Right renal cortex interstitium (tissue), 3 donors: ENCODE results near the gene ADARB2. TPM values are rescaled to one million over a fixed set of nuclear protein-coding genes. Genes with fewer than 3 reads are reported as not detected.

ENCODE experiments used
- DNase-seq, 3 donors: peaks; one replicate each; pipeline ENCODE4 v3.0.0-alpha.2; 2013; ENCODE audit warnings: low read depth in 3 of 3, low spot score in 2 of 3
- polyA plus RNA-seq, 3 donors: library from polyadenylated mRNA; unstranded; fragments of 120-200 nt; gene quantifications; one replicate each; pipeline ENCODE4 v1.2.1, GENCODE V29; 2013; ENCODE audit not compliant: insufficient read length in 3 of 3

Gene ADARB2
- polyA plus RNA-seq, 3 donors, result 0.87 to 1.4 (median 1.4) TPM

- no peak for DNase-seq
Observed at GRCh38 chr10:1205450-1206030, 531.8 kb downstream of the ADARB2 start.

DNA sequence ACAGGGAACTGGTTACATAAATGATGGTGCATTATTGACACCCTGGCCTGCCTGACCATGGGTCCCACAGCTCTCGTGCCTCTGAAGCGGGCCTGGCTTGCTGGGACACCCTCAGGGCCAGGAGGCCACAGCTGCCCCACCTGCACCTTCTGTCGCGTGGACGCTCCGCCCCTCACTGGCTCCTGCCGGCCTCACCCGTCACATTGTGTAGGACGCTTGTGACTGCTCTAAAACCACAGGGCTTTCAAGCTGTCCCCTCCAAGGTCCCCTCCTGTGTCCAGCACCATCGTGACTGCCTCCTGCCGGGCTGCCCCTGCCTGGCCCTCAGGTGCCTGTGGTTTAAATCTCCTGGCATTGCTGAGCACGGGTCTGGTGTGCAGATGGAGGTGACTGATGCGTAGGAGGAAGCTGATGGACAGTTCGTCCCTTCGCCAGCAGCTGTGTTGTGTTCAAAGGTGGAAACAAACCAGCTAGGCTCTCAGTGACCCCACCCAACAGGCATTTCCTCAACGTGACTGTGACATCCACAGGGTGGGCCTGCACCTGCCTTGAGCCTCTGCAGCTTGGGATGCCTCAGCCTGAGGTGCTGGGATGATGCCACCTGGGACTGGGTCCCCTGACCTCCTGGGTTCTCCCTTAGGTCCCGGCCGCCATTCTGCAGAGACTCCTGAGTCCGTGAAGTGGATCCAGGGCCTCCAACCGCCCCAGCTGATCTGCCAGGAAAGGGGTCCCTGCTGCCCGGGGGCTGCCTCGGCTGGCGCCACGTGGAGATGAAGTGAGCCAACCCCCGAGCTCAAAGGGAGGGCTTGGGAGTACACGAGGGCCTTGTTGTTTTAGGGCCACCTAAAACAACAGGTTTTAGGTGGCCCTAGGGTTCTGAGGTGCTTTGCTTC is 532.6 kb downstream of the ADARB2 start:
- no peak for DNase-seq

- DNase-seq, result no peak
Observed at GRCh38 chr10:1203704-1204103, 533.6 kb downstream of the ADARB2 start.

GRCh38 chr10:1203216-1203615 is 534.1 kb downstream of the ADARB2 start:
- no peak for DNase-seq

GRCh38 chr10:1202343-1202742 is 535.0 kb downstream of the ADARB2 start:
- no peak for DNase-seq

DNA sequence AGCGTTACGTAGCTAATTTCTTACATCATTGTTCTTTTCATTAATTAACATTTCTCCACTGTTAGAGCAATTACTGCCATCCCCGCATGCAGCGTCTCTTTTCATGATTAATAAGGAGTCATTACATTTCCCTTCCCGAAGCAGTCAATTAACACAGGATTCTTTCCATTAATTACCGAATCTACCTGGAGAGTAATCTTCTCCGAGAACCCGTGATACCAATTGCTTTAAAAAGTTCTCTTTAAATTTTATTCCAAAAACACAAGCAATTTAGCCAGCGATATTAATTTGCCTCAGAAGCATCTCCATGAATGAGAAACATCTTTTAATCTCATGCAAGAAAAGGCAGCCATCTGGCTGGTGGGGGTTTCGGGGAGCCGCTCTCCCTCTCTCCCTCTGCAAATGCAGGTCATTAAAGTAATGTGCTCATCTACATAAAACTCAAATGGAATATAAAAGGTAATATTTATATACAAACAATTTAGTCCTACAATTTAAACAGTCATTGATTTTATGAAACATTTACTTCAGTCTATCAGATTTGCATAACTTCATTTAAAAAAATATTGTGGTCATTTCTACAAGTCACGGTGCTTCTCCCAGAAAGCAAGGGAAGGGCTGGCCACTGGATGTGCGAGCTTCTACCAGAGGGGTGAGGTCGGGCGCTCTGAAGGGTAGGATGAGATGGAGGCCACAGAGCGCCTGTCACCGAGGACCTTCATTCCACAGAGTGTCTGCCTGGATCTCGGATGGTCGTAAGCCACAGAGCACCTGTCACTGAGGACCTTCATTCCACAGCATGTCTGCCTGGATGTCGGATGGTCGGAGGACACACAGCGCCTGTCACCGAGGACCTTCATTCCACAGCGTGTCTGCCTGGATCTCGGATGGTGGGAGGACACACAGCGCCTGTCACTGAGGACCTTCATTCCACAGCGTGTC is 536.2 kb downstream of the ADARB2 start:
- DNase-seq, result no peak

DNA sequence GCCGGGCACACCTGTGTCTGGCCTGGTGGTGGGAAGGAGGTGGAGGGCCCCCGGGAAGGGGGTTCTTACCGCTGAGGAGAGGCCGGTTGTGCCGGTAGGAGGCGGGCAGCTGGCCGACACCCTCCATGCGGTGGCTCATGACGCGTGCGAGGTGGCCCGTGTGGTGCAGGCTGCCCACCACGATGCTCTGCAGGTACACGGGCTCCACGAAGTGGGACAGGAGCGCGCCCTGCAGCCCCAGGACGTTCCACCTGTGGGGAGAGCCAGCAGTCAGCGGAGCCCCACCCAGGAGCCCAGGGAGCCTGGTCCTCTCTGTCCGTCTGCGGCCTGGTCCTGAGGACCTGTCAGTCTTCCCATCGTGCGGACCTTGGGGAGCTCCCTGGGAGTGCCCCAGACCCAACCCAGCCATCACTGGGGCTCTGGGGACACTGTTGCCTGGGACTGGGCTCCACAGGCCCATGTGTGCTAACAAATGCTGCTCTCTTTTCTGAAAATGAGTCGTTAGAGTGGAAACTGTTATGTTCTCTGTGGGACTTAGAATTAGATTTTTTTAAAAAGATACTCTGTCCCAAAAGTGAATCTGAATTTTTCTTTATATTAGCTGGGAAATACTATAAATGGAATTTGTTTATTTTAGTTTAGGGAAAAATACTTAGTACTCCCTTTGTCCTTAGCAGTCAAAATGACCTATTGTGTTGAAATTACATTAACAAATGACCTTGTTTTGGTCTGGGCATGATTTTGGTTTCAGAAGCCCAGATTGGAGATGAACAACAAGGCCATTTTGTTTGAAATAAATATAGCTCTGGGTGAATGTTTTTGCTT is 537.2 kb downstream of the ADARB2 start:
- DNase-seq, result no peak

DNA sequence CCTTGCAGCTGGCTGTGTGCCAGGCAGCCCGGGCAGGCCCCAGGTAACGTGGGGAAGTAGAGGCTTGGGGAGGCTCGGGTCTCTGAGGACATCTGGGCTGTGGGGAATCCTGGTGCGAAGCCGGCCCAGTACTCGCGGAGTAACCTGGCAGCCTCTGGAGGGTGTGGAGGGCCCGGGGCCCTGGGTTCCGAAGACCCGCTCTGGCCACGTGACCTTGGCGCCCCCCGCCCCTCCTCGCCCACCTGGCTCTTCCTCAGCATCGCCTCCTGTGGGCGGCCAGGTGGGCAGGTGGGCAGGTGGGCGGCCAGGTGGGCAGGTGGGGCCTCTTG is 538.0 kb downstream of the ADARB2 start:
- DNase-seq, result no peak

- no peak for DNase-seq
Observed at GRCh38 chr10:1198453-1199344, 538.6 kb downstream of the ADARB2 start.

- DNase-seq, result peak in 1 of 3 donors; percentile 5
Observed at GRCh38 chr10:1197384-1197783, 539.9 kb downstream of the ADARB2 start.

DNA sequence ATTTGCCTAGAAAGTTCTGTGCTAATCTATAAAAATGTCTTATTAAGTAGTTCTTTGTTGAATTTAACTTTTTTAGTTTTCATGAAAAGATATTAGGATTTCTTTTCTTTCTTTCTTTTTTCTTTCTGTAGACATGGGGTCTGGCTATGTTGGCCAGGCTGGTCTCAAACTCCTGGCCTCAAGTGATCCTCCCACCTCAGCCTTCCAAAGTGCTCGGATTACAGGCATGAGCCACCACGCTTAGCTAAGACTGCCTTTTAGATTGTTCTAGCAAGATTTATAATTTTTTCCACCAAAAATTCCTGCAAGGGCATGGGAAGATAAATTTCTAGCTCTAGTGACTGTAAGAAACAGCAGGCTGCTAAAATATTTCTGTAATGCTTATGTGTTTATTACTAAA is 540.7 kb downstream of the ADARB2 start:
- DNase-seq, result no peak

- no peak for DNase-seq
Observed at GRCh38 chr10:1195828-1196227, 541.5 kb downstream of the ADARB2 start.

GRCh38 chr10:1194161-1194560 is 543.2 kb downstream of the ADARB2 start:
- no peak for DNase-seq

- DNase-seq, result no peak
Observed at GRCh38 chr10:1193561-1193960, 543.8 kb downstream of the ADARB2 start.

DNA sequence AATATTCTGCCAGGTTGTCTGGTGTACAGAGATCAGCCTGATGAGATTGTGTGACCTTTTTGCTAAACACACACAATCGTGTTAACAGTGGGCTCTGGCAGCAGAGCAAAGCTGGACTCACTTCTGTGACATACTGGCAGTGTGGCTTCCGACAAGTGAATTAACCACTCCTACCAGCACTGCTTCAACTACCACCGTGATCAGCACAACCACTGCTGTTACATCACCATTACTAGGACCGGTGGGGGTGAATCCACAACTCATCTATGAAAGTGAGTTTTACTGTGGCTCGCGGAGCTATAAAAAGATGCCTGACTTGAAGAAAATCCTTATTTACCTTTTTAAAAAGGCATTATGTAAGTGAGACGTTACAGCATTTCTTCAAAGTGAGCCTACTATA is 545.6 kb downstream of the ADARB2 start:
- no peak for DNase-seq

DNA sequence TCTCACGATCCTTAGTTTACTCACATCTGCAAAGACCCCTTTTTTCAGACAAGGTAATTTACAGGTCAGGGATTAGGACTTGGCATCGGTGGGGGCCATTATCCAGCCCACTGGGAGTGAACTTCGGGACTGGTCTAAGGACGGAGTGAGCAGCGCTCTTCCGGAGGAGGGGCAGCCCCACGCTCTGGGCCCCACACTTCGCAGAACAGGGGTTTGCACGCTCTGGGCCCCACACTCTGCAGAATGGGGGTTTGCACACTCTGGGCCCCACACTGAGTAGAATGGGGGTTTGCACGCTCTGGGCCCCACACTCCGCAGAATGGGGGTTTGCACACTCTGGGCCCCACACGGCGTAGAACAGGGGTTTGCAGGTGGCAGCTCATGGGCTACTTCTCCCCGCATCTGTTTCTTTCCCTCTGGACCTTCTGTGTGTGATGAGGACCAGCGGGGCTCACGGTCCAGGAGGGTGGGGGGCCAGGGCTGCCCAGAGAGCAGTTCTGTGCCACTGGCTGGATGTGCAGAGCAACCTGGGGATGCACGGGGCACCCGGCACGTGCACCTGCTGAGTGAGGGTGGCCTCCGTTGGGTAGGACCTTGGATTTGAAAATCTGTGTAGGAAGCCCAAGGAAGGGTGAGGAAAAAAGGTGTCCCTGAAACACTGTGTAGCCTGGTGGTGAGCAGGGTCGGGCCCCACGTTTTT is 546.4 kb downstream of the ADARB2 start:
- DNase-seq, result no peak

DNA sequence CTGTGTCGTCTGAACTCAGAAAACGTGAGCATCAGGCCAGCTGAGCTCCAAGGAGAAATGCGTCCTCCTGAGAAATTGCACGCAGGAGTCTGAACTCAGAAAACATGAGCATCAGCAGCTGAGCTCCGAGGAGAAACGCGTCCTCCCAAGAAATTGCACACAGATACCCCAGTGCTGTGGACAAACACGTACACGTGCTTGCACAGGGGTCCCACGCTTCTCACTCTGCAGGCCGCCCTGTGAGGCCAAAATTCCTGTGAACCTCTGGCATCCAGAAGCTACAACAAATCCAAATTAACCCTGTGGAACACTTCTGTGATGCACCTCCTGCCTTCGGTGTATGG is 547.3 kb downstream of the ADARB2 start:
- no peak for DNase-seq

DNA sequence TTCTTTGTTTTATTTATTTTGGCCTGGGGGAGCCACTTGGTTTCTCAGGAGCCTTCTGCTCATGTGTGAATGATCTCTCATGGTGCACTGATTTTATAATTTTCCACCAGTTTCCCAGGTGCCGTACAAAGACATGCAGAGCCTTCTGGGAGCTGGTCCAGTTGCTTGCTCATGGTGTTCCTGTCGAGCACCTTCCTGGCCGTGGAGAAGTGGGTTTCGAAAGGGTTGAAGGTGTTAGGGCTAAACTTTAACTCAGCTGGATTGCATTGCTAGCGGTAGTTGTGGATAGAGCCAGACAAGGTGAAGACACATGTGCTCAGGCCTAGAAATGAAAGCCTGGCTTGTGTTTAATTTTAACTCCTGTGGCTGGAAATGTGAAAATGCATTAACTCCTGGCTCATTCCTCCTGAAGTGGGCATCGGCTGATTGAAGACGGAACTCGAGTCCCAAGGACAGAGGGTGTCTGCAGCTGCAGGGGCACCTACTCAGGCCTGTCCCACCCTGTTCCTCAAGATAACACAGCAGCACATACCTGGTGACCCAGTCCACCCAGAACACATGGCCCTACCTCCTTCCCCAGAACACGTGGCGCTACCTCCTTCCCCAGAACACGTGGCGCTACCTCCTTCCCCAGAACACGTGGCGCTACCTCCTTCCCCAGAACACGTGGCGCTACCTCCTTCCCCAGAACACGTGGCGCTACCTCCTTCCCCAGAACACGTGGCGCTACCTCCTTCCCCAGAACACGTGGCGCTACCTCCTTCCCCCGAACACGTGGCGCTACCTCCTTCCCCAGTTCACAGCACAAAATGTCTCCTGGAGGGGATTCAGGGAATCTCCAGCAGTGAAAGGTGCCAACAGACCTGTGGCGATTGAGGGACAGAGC is 547.9 kb downstream of the ADARB2 start:
- no peak for DNase-seq
